Ecto neural progenitor cell (in vitro differentiated cells): ENCODE data around the gene SFMBT2.
"Not testable (repeated sequence)": the region's sequence is repeated elsewhere in the genome, so short reads cannot be mapped to it uniquely, and the experiment has no call there.

ENCODE experiments used
- DNase-seq: peaks from one replicate; pipeline ENCODE4 v3.0.0-alpha.2; 2018; ENCODE audit warnings: low spot score

The SFMBT2 gene

GRCh38 chr10:7218968-7219367 lies 191.9 kb downstream of the SFMBT2 start:
- no peak for DNase-seq

GRCh38 chr10:7212696-7213095 lies 198.1 kb downstream of the SFMBT2 start:
- DNase-seq = not testable (repeated sequence)

- no peak for DNase-seq
Observed at GRCh38 chr10:7211857-7212577, 198.8 kb downstream of the SFMBT2 start.

GRCh38 chr10:7210516-7210915 lies 200.3 kb downstream of the SFMBT2 start:
- no peak for DNase-seq

GRCh38 chr10:7209458-7209857 lies 201.4 kb downstream of the SFMBT2 start:
- DNase-seq = no peak

- DNase-seq = no peak
Observed at GRCh38 chr10:7206412-7207100, 204.3 kb downstream of the SFMBT2 start.

- DNase-seq = no peak
Observed at GRCh38 chr10:7205656-7206055, 205.2 kb downstream of the SFMBT2 start.

GRCh38 chr10:7202793-7203355 lies 208.0 kb downstream of the SFMBT2 start:
- DNase-seq = no peak

GRCh38 chr10:7199152-7199760 lies 211.6 kb downstream of the SFMBT2 start:
- DNase-seq = no peak

- DNase-seq = no peak
Observed at GRCh38 chr10:7196284-7196683, 214.6 kb downstream of the SFMBT2 start.

GRCh38 chr10:7195118-7195517 lies 215.7 kb downstream of the SFMBT2 start:
- DNase-seq = no peak

- no peak for DNase-seq
Observed at GRCh38 chr10:7194571-7194970, 216.3 kb downstream of the SFMBT2 start.

GRCh38 chr10:7193369-7193768 lies 217.5 kb downstream of the SFMBT2 start:
- DNase-seq = no peak

GRCh38 chr10:7192831-7193361 lies 217.9 kb downstream of the SFMBT2 start:
- DNase-seq = no peak

GRCh38 chr10:7192061-7192460 lies 218.8 kb downstream of the SFMBT2 start:
- no peak for DNase-seq

GRCh38 chr10:7190772-7191171 lies 220.1 kb downstream of the SFMBT2 start:
- DNase-seq = not testable (repeated sequence)

- no peak for DNase-seq
Observed at GRCh38 chr10:7189909-7190308, 220.9 kb downstream of the SFMBT2 start.

GRCh38 chr10:7188456-7189050 lies 222.3 kb downstream of the SFMBT2 start:
- DNase-seq = no peak

GRCh38 chr10:7186387-7187018 lies 224.3 kb downstream of the SFMBT2 start:
- DNase-seq = no peak

GRCh38 chr10:7185367-7185690 lies 225.5 kb downstream of the SFMBT2 start:
- no peak for DNase-seq

- no peak for DNase-seq
Observed at GRCh38 chr10:7184660-7185366, 226.0 kb downstream of the SFMBT2 start.
